H1 (cell line): ENCODE measurements around the gene DIP2C. TPM values are rescaled to one million over a fixed set of nuclear protein-coding genes. Genes with fewer than 3 reads are reported as not detected.
A peak's percentile ranks its signal among the peaks of the same experiment; 100 is the strongest.

Experiments used
- CTCF ChIA-PET: fragments of 300-600 bp; sonication (Branson Sonifier 250); formaldehyde crosslinking; loops from one replicate; lab custom pipeline; 2021; ENCODE audit not compliant: partially characterized antibody; lab: Charles Lee
- POLR2A ChIA-PET: fragments of 300-600 bp; sonication (Branson Sonifier 250); formaldehyde crosslinking; loops from one replicate; lab custom pipeline; 2021; ENCODE audit warnings: inconsistent platforms; ENCODE audit not compliant: partially characterized antibody; lab: Charles Lee
- DNase-seq, 2 experiments: peaks; one replicate each; pipeline versions ENCODE4 v3.0.0 to v3.0.0-alpha.2; 2010 to 2022; ENCODE audit warnings: low spot score in 2 of 2, low read depth in 1 of 2, mixed read lengths in 1 of 2
- FAIRE-seq: peaks from 2 replicates; lab custom pipeline; 2011; peaks lifted over from hg19 to GRCh38; lab: Jason Lieb, UNC
- H2AFZ ChIP-seq: 2 replicates; pipeline ENCODE4 v1.8.1; 2012; ENCODE audit warnings: low read length, inconsistent platforms
- H2AK5ac ChIP-seq: 2 replicates; pipeline ENCODE4 v1.6.1; 2013; ENCODE audit warnings: low read depth, low read length
- H2BK120ac ChIP-seq: replicated peaks from 2 replicates; pipeline ENCODE3; 2013; ENCODE audit warnings: low read depth, low read length, inconsistent platforms
- H2BK12ac ChIP-seq: 2 replicates; pipeline ENCODE4 v1.6.1; 2013; ENCODE audit warnings: low read depth, low read length
- H2BK15ac ChIP-seq: 2 replicates; pipeline ENCODE4 v1.6.1; 2013; ENCODE audit warnings: low read length
- H2BK20ac ChIP-seq: 2 replicates; pipeline ENCODE4 v1.6.1; 2013; ENCODE audit warnings: low read length
- H2BK5ac ChIP-seq: 2 replicates; pipeline ENCODE4 v1.6.1; 2013; ENCODE audit warnings: low read depth, low read length
- H3K14ac ChIP-seq: 2 replicates; pipeline ENCODE4 v1.6.1; 2013; ENCODE audit warnings: inconsistent platforms; ENCODE audit not compliant: insufficient read length
- H3K18ac ChIP-seq: 2 replicates; pipeline ENCODE4 v1.6.1; 2013; ENCODE audit warnings: low read length; ENCODE audit errors: extremely low read depth
- H3K23ac ChIP-seq: 2 replicates; pipeline ENCODE4 v1.6.1; 2013; ENCODE audit warnings: inconsistent platforms; ENCODE audit not compliant: insufficient read length
- H3K23me2 ChIP-seq: 2 replicates; pipeline ENCODE4 v1.6.1; 2013; ENCODE audit warnings: low read depth, low read length
- H3K27ac ChIP-seq: 2 replicates; pipeline ENCODE4 v1.6.1; 2011; ENCODE audit warnings: low read depth, low read length, inconsistent platforms
- H3K27me3 ChIP-seq, 4 experiments: replicated peaks in 1 of 4; 1 replicate in 1 of 4; 2 replicates in 3 of 4; pipeline versions ENCODE4 v1.6.1 to v1.8.1; 2011 to 2013; ENCODE audit warnings: low read length in 3 of 4, mild to moderate bottlenecking in 3 of 4, inconsistent platforms in 2 of 4, mixed read lengths in 2 of 4, moderate library complexity in 1 of 4; ENCODE audit not compliant: control insufficient read depth in 3 of 4, insufficient read depth in 3 of 4; ENCODE audit errors: extremely low read depth in 1 of 4
- H3K36me3 ChIP-seq, 4 experiments: 2 replicates each; pipeline versions ENCODE4 v1.6.1 to v1.8.1; 2011 to 2013; ENCODE audit warnings: mild to moderate bottlenecking in 4 of 4, low read length in 3 of 4, moderate library complexity in 2 of 4, control low read depth in 1 of 4, inconsistent platforms in 1 of 4; ENCODE audit not compliant: insufficient read depth in 4 of 4, control insufficient read depth in 2 of 4
- H3K4ac ChIP-seq: replicated peaks from 2 replicates; pipeline ENCODE3; 2013; ENCODE audit warnings: low read length, low read depth, mixed read lengths, inconsistent platforms; ENCODE audit not compliant: insufficient read length
- H3K4me1 ChIP-seq, 4 experiments: replicated peaks in 1 of 4; 1 replicate in 1 of 4; 2 replicates in 3 of 4; pipeline versions ENCODE4 v1.6.1 to v1.8.1; 2011 to 2013; ENCODE audit warnings: low read length in 3 of 4, inconsistent platforms in 2 of 4, mixed read lengths in 1 of 4; ENCODE audit not compliant: insufficient read depth in 4 of 4, control insufficient read depth in 3 of 4
- H3K4me2 ChIP-seq, 2 experiments: 2 replicates each; pipeline versions ENCODE4 v1.6.1 to v1.8.1; 2011 to 2013; ENCODE audit warnings: low read depth in 2 of 2, low read length in 2 of 2, control low read depth in 1 of 2, inconsistent platforms in 1 of 2, mild to moderate bottlenecking in 1 of 2; ENCODE audit not compliant: insufficient read depth in 1 of 2
- H3K4me3 ChIP-seq, 4 experiments: fragments of 200-600, 300-600 bp in 1 of 4; sonication (generic), shearing (Covaris generic), sonication (Bioruptor Twin) in 1 of 4; 2 replicates each; pipeline versions ENCODE4 v1.5.1 to v1.8.1; 2011 to 2016; ENCODE audit warnings: low read length in 4 of 4, low read depth in 3 of 4, control low read depth in 2 of 4, inconsistent platforms in 2 of 4, mild to moderate bottlenecking in 2 of 4, mixed read lengths in 1 of 4, moderate library complexity in 1 of 4; ENCODE audit not compliant: insufficient read depth in 2 of 4; ENCODE audit errors: extremely low read depth in 1 of 4
- H3K56ac ChIP-seq: replicated peaks from 2 replicates; pipeline ENCODE3; 2013; ENCODE audit warnings: low read depth, mild to moderate bottlenecking, mixed read lengths, low read length, inconsistent platforms; ENCODE audit not compliant: insufficient read length
- H3K79me1 ChIP-seq: 2 replicates; pipeline ENCODE4 v1.6.1; 2013; ENCODE audit warnings: low read depth, low read length, control low read depth
- H3K79me2 ChIP-seq, 2 experiments: 2 replicates each; pipeline versions ENCODE4 v1.6.1 to v1.8.1; 2012 to 2013; ENCODE audit warnings: low read length in 2 of 2, mild to moderate bottlenecking in 2 of 2, inconsistent platforms in 1 of 2; ENCODE audit not compliant: insufficient read depth in 2 of 2, control insufficient read depth in 1 of 2
- H3K9ac ChIP-seq, 4 experiments: replicated peaks in 1 of 4; 1 replicate in 1 of 4; 2 replicates in 3 of 4; pipeline versions ENCODE4 v1.6.1 to v1.8.1; 2011 to 2013; ENCODE audit warnings: low read depth in 3 of 4, low read length in 3 of 4, control low read depth in 2 of 4, mild to moderate bottlenecking in 2 of 4, moderate library complexity in 2 of 4, inconsistent platforms in 1 of 4; ENCODE audit errors: extremely low read depth in 1 of 4
- H3K9me3 ChIP-seq, 2 experiments: 2 replicates each; pipeline versions ENCODE4 v1.6.1 to v1.8.1; 2012 to 2013; ENCODE audit warnings: mild to moderate bottlenecking in 2 of 2, moderate library complexity in 2 of 2, control low read depth in 1 of 2, inconsistent platforms in 1 of 2, low read depth in 1 of 2, low read length in 1 of 2, mixed read lengths in 1 of 2; ENCODE audit not compliant: insufficient read depth in 2 of 2
- H4K20me1 ChIP-seq, 2 experiments: replicated peaks in 1 of 2; 2 replicates each; pipeline versions ENCODE3 to v1.8.1; 2011 to 2013; ENCODE audit warnings: inconsistent platforms in 2 of 2, low read length in 2 of 2, mild to moderate bottlenecking in 1 of 2; ENCODE audit not compliant: insufficient read depth in 2 of 2, control insufficient read depth in 1 of 2
- H4K5ac ChIP-seq: 2 replicates; pipeline ENCODE4 v1.6.1; 2013; ENCODE audit warnings: low read length, low read depth, mixed read lengths, inconsistent platforms; ENCODE audit not compliant: insufficient read length
- H4K8ac ChIP-seq: 2 replicates; pipeline ENCODE4 v1.8.0; 2013; ENCODE audit warnings: mild to moderate bottlenecking, moderate library complexity, low read length, inconsistent platforms; ENCODE audit not compliant: insufficient read depth; ENCODE audit errors: extremely low read depth
- H4K91ac ChIP-seq: replicated peaks from 2 replicates; pipeline ENCODE3; 2013; ENCODE audit warnings: low read length, mixed read lengths, inconsistent platforms; ENCODE audit not compliant: insufficient read length
- RNF2 ChIP-seq: fragments of 200-900, 300-1000 bp; sonication (generic); IDR thresholded peaks from 2 replicates; pipeline ENCODE4 v1.7.1; 2016; ENCODE audit warnings: borderline replicate concordance, low read depth, mild to moderate bottlenecking, antibody characterized with exemption, low read length; ENCODE audit not compliant: poor library complexity, severe bottlenecking; ENCODE audit errors: missing control alignments
- TEAD4 ChIP-seq: IDR thresholded peaks from 2 replicates; pipeline ENCODE4 v1.6.1; 2012; ENCODE audit warnings: low read depth, low read length, inconsistent platforms, mixed read lengths
- WGBS, 2 experiments: shearing (Covaris generic) in 1 of 2; methylation state at CpG; one replicate each; pipeline versions ENCODE4 v1.1.6 to v1.1.7; 2013 to 2015; ENCODE audit warnings: low lambda C conversion rate in 2 of 2, mixed read lengths in 2 of 2, inconsistent platforms in 1 of 2, low coverage in 1 of 2, missing lambda C conversion rate in 1 of 2; ENCODE audit not compliant: insufficient replicate concordance in 2 of 2, insufficient coverage in 1 of 2, insufficient read length in 1 of 2; ENCODE audit errors: extremely low coverage in 1 of 2, missing lambda C conversion rate in 1 of 2; 5-methylcytosine and 5-hydroxymethylcytosine counted together
- polyA plus RNA-seq, 7 experiments: library from polyadenylated mRNA; depleted of rRNA in 3 of 7; stranded (reverse) in 5 of 7; unstranded in 2 of 7; fragments of >200 nt in 5 of 7; fragments of 200-250 nt in 2 of 7; gene quantifications; 1 replicate in 5 of 7; 2 replicates in 1 of 7; 4 replicates in 1 of 7; pipeline versions ENCODE4 v1.2.1 to v1.2.3, GENCODE V29; 2011 to 2013; ENCODE audit warnings: missing spikeins in 2 of 7, mixed read lengths in 2 of 7
- total RNA-seq: library from RNA; stranded (reverse); fragmentation: NEBNext Ultra II Directional; extraction: Animal tissue kit (Norgen Biotek cat#: 25700); gene quantifications from 2 replicates; pipeline ENCODE4 v1.2.1, GENCODE V29; 2021

Gene DIP2C
- total and polyA plus RNA-seq, 2 of the 8 experiments (the other 6 are each of a cell fraction or from before 2014, with no cell fraction given), result 3.8 to 9.3 TPM

GRCh38 chr10:670038-670437 is 19.4 kb downstream of the DIP2C start:
- H2BK15ac ChIP-seq, result no peak overlapping the region
- H3K79me2 ChIP-seq, result peaks cover 15 to 44% of the 10 kb centered on the region in 2 experiments
- H3K9ac ChIP-seq, result peak overlapping the region in 1 of 4 experiments; percentile 39; a peak in 1 of 7 replicates
- H4K5ac ChIP-seq, result no peak overlapping the region
- H3K79me1 ChIP-seq, result peaks cover 22% of the 10 kb centered on the region
- no peak overlapping the region for H3K4me2 ChIP-seq
- no peak overlapping the region for H2BK5ac ChIP-seq
- H2BK20ac ChIP-seq, result no peak overlapping the region
- H3K36me3 ChIP-seq, result no peaks in the 10 kb centered on the region; a peak in 1 of 8 replicates
- peaks cover 0 to 4% of the 10 kb centered on the region in 2 experiments; a peak in 3 of 4 replicates for H3K9me3 ChIP-seq
- WGBS, 2 experiments, result 80% methylated on average over 19 of the region's 19 CpGs; no CpG with 5 or more reads in 1 of the 2 experiments
- peaks cover 11% of the 10 kb centered on the region for H3K23me2 ChIP-seq
- H3K4ac ChIP-seq, result no peak overlapping the region
- no peak overlapping the region for H3K4me3 ChIP-seq
- H4K20me1 ChIP-seq, result peaks cover 5 to 21% of the 10 kb centered on the region in 2 experiments
- H4K8ac ChIP-seq, result no peak overlapping the region
- no peak overlapping the region for H2BK120ac ChIP-seq
- no peaks in the 10 kb centered on the region for H3K27me3 ChIP-seq
- no peak for TF ChIP-seq TEAD4
- TF ChIP-seq RNF2, result no peak
- H2AFZ ChIP-seq, result no peak overlapping the region
- H4K91ac ChIP-seq, result peak overlapping the region; percentile 50
- POLR2A ChIA-PET, result no interaction called here
- FAIRE-seq (no peak), DNase-seq (peak in 1 of 2 experiments; percentile 35)
- no peak overlapping the region for H2BK12ac ChIP-seq
- no peak overlapping the region for H3K23ac ChIP-seq
- no peak overlapping the region for H3K27ac ChIP-seq
- H3K18ac ChIP-seq, result no peak overlapping the region
- no peak overlapping the region for H2AK5ac ChIP-seq
- no peaks in the 10 kb centered on the region; a peak in 1 of 7 replicates for H3K4me1 ChIP-seq
- no peak overlapping the region for H3K56ac ChIP-seq
- CTCF ChIA-PET, result interaction anchor here (0.6 to 0.9 kb wide), 3 partner anchors 10 to 271 kb away, joined by 3 read pairs; no protein-coding TSS in a partner anchor
- peak overlapping the region; percentile 54 for H3K14ac ChIP-seq
